Tibial nerve (tissue), 4 donors: ENCODE measurements around the gene KRT1. TPM values are rescaled to one million over a fixed set of nuclear protein-coding genes. Genes with fewer than 3 reads are reported as not detected.

Experiments used
- DNase-seq, 2 donors: peaks; one replicate each; pipeline ENCODE4 v3.0.0-alpha.2; 2019; ENCODE audit warnings: low spot score in 2 of 2
- H3K27ac ChIP-seq, 4 donors: fragments of 200-600 bp; sonication (generic) in 3 of 4; one replicate each; pipeline ENCODE4 v1.5.1; 2017 to 2019; ENCODE audit warnings: mild to moderate bottlenecking in 1 of 4
- H3K27me3 ChIP-seq, 2 donors: fragments of 200-600 bp; sonication (generic) in 1 of 2; one replicate each; pipeline versions ENCODE4 v1.5.1 to v1.6.0; 2017 to 2019
- H3K36me3 ChIP-seq, 3 donors: fragments of 200-600 bp; sonication (generic); one replicate each; pipeline ENCODE4 v1.5.1; 2018 to 2019
- H3K4me1 ChIP-seq, 4 donors: fragments of 200-600 bp; sonication (generic) in 3 of 4; one replicate each; pipeline ENCODE4 v1.5.1; 2017 to 2019
- H3K4me3 ChIP-seq, 4 donors: fragments of 200-600 bp; sonication (generic) in 3 of 4; one replicate each; pipeline ENCODE4 v1.5.1; 2017 to 2019; ENCODE audit warnings: mild to moderate bottlenecking in 1 of 4, moderate library complexity in 1 of 4
- H3K9me3 ChIP-seq, 4 donors: fragments of 200-600 bp; sonication (generic) in 3 of 4; one replicate each; pipeline ENCODE4 v1.5.1; 2017 to 2019
- CTCF ChIP-seq, 5 experiments: fragments of 200-600 bp in 3 of 5; fragments of 450-650 bp in 2 of 5; sonication (generic) in 3 of 5; IDR thresholded peaks; one replicate each; pipeline ENCODE4 v1.5.1; 2016 to 2019; ENCODE audit warnings: antibody characterized with exemption in 5 of 5, mild to moderate bottlenecking in 3 of 5, moderate library complexity in 2 of 5
- EP300 ChIP-seq, 2 donors: sonication (generic); formaldehyde crosslinking; IDR thresholded peaks; one replicate each; pipeline ENCODE4 v1.6.1; 2017; ENCODE audit warnings: antibody characterized with exemption in 2 of 2, mild to moderate bottlenecking in 1 of 2
- POLR2A ChIP-seq, 2 donors: fragments of 450-650 bp; IDR thresholded peaks; one replicate each; pipeline ENCODE4 v1.6.1; 2017; ENCODE audit warnings: antibody characterized with exemption in 2 of 2, mild to moderate bottlenecking in 2 of 2, moderate library complexity in 2 of 2
- WGBS, 2 donors: methylation state at CpG; one replicate each; pipeline ENCODE4 v1.1.5; 2018; 5-methylcytosine and 5-hydroxymethylcytosine counted together
- total RNA-seq, 4 donors: library from RNA; depleted of rRNA; stranded (reverse); fragments of >200 nt; gene quantifications; one replicate each; pipeline ENCODE4 v1.1.0, GENCODE V29; 2016

The KRT1 gene
- total RNA-seq, 4 donors from 2014 or later = not detected

- no peaks in the 10 kb centered on the region for H3K36me3 ChIP-seq
- no peak for TF ChIP-seq POLR2A (IDR thresholded peaks at IDR 0.05)
- no peak for TF ChIP-seq EP300 (IDR thresholded peaks at IDR 0.05)
- TF ChIP-seq CTCF (IDR thresholded peaks at IDR 0.05) = no peak
- DNase-seq = no peak
- peaks cover 0 to 41% of the 10 kb centered on the region in 2 donors for H3K27me3 ChIP-seq
- H3K9me3 ChIP-seq = no peaks in the 10 kb centered on the region
- H3K4me1 ChIP-seq = peaks cover 0 to 7% (median 0%) of the 10 kb centered on the region in 4 donors
- no peak overlapping the region for H3K27ac ChIP-seq
- no peak overlapping the region for H3K4me3 ChIP-seq
- 75 to 76% methylated on average over 6 of the region's 6 CpGs for WGBS, 2 donors
These were observed 5.2 kb upstream of the KRT1 start for GRCh38 chr12:52685406-52685890.

GRCh38 chr12:52684431-52684830, 4.2 kb upstream of the KRT1 start:
- no peak overlapping the region for H3K4me3 ChIP-seq
- no peak for DNase-seq
- WGBS, 2 donors = 59 to 72% methylated on average over 2 of the region's 2 CpGs
- no peaks in the 10 kb centered on the region for H3K36me3 ChIP-seq
- peaks cover 0 to 30% of the 10 kb centered on the region in 2 donors for H3K27me3 ChIP-seq
- no peaks in the 10 kb centered on the region for H3K9me3 ChIP-seq
- no peak for TF ChIP-seq POLR2A (IDR thresholded peaks at IDR 0.05)
- TF ChIP-seq EP300 (IDR thresholded peaks at IDR 0.05) = no peak
- TF ChIP-seq CTCF (IDR thresholded peaks at IDR 0.05) = no peak
- no peak overlapping the region for H3K27ac ChIP-seq
- H3K4me1 ChIP-seq = peaks cover 0 to 5% (median 0%) of the 10 kb centered on the region in 4 donors

DNA sequence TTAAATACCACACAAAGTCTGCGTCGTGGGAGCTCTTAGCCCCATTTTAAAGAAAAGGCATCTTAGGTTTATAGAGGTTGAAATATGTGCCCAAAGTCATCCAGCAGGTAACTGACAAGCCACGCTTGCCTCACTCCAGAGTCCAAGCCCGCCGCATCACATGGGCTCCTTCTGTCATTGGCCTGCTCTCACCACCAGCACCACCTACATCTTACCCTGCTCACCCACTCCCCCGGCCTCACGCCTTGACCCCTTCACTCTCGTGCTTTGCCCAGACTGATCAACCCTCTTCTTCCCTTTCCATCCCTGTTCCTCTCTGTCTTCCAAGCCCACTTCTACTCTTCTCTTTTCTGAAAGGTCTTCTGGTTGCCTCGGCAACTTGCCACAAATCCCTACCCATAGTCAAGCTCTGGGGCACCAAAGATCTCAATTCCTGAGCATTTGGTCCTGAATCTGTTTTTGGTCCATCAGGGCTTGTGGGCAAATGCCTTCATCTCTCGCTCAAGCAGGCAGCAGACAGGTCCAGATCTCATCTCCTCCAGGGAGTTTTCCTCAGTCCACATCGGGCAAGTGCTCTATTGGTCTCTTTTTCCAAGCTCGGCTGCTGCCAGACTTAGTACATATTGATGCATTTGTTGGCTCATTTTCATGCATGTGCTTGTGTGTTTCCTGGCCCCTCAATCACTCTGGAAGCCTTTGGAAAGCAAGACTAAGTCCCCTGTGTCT, 3.5 kb upstream of the KRT1 start:
- Histone ChIP-seq H3K4me3 (no peak overlapping the region), H3K4me1 (peaks cover 0 to 5% (median 0%) of the 10 kb centered on the region in 4 donors), H3K9me3 (no peaks in the 10 kb centered on the region), H3K27ac (no peak overlapping the region), H3K27me3 (peaks cover 0 to 27% of the 10 kb centered on the region in 2 donors), H3K36me3 (no peaks in the 10 kb centered on the region)
- no peak for DNase-seq
- TF ChIP-seq POLR2A (IDR thresholded peaks at IDR 0.05) (no peak), EP300 (IDR thresholded peaks at IDR 0.05) (no peak), CTCF (IDR thresholded peaks at IDR 0.05) (no peak)
- 82 to 85% methylated on average over 12 of the region's 12 CpGs for WGBS, 2 donors

- H3K27ac ChIP-seq = no peak overlapping the region
- H3K4me1 ChIP-seq = peaks cover 0 to 5% (median 0%) of the 10 kb centered on the region in 4 donors
- H3K36me3 ChIP-seq = no peaks in the 10 kb centered on the region
- no peak overlapping the region for H3K4me3 ChIP-seq
- no peak for DNase-seq
- 64 to 67% methylated on average over 4 of the region's 4 CpGs for WGBS, 2 donors
- H3K9me3 ChIP-seq = no peaks in the 10 kb centered on the region
- TF ChIP-seq POLR2A (IDR thresholded peaks at IDR 0.05) (no peak), EP300 (IDR thresholded peaks at IDR 0.05) (no peak), CTCF (IDR thresholded peaks at IDR 0.05) (no peak)
- peaks cover 0 to 20% of the 10 kb centered on the region in 2 donors for H3K27me3 ChIP-seq
These were observed 2.8 kb upstream of the KRT1 start for GRCh38 chr12:52682938-52683574.

DNA sequence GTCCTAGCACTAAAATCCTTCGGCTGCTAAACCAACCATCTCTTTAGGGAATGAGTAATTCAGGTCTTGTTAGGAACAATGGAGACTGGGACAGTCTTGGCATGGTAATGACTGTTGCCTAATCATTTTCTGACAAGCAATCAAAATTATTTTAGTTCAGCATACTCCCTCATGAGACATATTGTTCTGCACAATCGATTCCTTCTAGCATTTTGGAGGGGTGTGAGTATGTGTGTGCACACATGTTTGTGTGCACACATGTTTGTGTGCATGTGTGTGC, 2.1 kb upstream of the KRT1 start:
- Histone ChIP-seq H3K27me3 (peaks cover 0 to 14% of the 10 kb centered on the region in 2 donors), H3K4me1 (peaks cover 0 to 5% (median 0%) of the 10 kb centered on the region in 4 donors), H3K27ac (no peak overlapping the region), H3K9me3 (no peaks in the 10 kb centered on the region), H3K4me3 (no peak overlapping the region), H3K36me3 (no peaks in the 10 kb centered on the region)
- no peak for DNase-seq
- no peak for TF ChIP-seq CTCF (IDR thresholded peaks at IDR 0.05)
- TF ChIP-seq POLR2A (IDR thresholded peaks at IDR 0.05) = no peak
- TF ChIP-seq EP300 (IDR thresholded peaks at IDR 0.05) = no peak
- WGBS, 2 donors = 50 to 63% methylated on average over 2 of the region's 2 CpGs
